ENCODE results near the gene ZNF385C. TPM values are rescaled to one million over a fixed set of nuclear protein-coding genes. Genes with fewer than 3 reads are reported as not detected.

Gene ZNF385C
- total and polyA plus RNA-seq, 2 donors (not counting 1 experiment from before 2014, with no cell fraction given), result 0.33 to 1.1 TPM

- no peaks in the 10 kb centered on the region for H3K9me3 Mint-ChIP-seq (ENCODE audit: insufficient read depth)
- H2AFZ ChIP-seq (ENCODE audit: insufficient read depth, low read depth, low read length, poor library complexity, severe bottlenecking), result peak overlapping the region; percentile 41
- WGBS (ENCODE audit: insufficient coverage), result 78% methylated on average over 5 of the region's 8 CpGs
- ChIA-PET POLR2A (interaction anchor here (1.3 to 2.5 kb wide), 2 partner anchors 8 to 91 kb away, joined by 3 to 11 read pairs; partner anchors contain the start of gene DNAJC7), CTCF (interaction anchor here (0.6 to 4.9 kb wide), 30 partner anchors 7 to 381 kb away, joined by 3 to 80 read pairs (median 4); partner anchors contain the start of genes C17orf113, DHX58, DNAJC7 and KAT2A)
- peak overlapping the region; percentile 82 for H3K27ac Mint-ChIP-seq
- no peaks in the 10 kb centered on the region for H3K27me3 Mint-ChIP-seq
- ATAC-seq (ENCODE audit: low read depth) (peak; percentile 10), DNase-seq (no peak)
- H3K4me2 ChIP-seq (replicated peaks; ENCODE audit: low read depth, low read length, poor library complexity, severe bottlenecking), result peak overlapping the region; percentile 57
- peaks cover 0 to 3% (median 0%) of the 10 kb centered on the region in 4 experiments for H3K27me3 ChIP-seq (replicated peaks in 1 of 4; ENCODE audit: control extremely low read depth in 1 of 4, control insufficient read depth in 3 of 4, insufficient read depth in 4 of 4, low read length in 3 of 4)
- H3K4me1 ChIP-seq (ENCODE audit: control insufficient read depth in 2 of 2, insufficient read depth in 2 of 2, low read length in 2 of 2), result peaks cover 25 to 29% of the 10 kb centered on the region in 2 donors
- no peak overlapping the region for H3K27ac ChIP-seq (ENCODE audit: low read length in 2 of 2)
- intact Hi-C loops (cut with micrococcal nuclease), result loop anchor here (1.0 kb wide), 3 partner anchors 62 to 91 kb away; partner anchors contain the start of gene DHX58
- H3K9ac ChIP-seq (ENCODE audit: low read length), result no peak overlapping the region
- TF ChIP-seq EZH2 (IDR thresholded peaks at IDR 0.05; ENCODE audit: borderline replicate concordance, insufficient read depth, low read depth, low read length, poor library complexity, severe bottlenecking) (no peak), CTCF (IDR thresholded peaks at IDR 0.05) (no peak)
- no peak overlapping the region for H3K4me3 Mint-ChIP-seq
- H3K36me3 ChIP-seq (replicated peaks in 1 of 2; ENCODE audit: control extremely low read depth in 1 of 2, control insufficient read depth in 1 of 2, extremely low read depth in 1 of 2, insufficient read depth in 2 of 2, low read length in 1 of 2), result peaks cover 0 to 26% of the 10 kb centered on the region in 2 experiments
- H3K9me3 ChIP-seq (ENCODE audit: control extremely low read depth in 1 of 3, control insufficient read depth in 2 of 3, insufficient read depth in 1 of 3, low read length in 2 of 3), result no peaks in the 10 kb centered on the region
- peaks cover 29% of the 10 kb centered on the region for H3K4me1 Mint-ChIP-seq
- peaks cover 15% of the 10 kb centered on the region for H4K20me1 ChIP-seq (ENCODE audit: control insufficient read depth, insufficient read depth, low read length, poor library complexity, severe bottlenecking)
- H3K4me3 ChIP-seq (ENCODE audit: control extremely low read depth in 1 of 5, extremely low read depth in 1 of 5, insufficient read depth in 1 of 5, low read depth in 2 of 5, low read length in 4 of 5), result no peak overlapping the region
- peaks cover 27% of the 10 kb centered on the region for H3K79me2 ChIP-seq (ENCODE audit: control insufficient read depth, insufficient read depth, low read length)
Measured at GRCh38 chr17:42025191-42025579, 73.1 kb downstream of the ZNF385C start.

Data from B cell (primary cell).